GM10847 (cell line): ENCODE data around the gene CSNK2A3.
"Not testable (repeated sequence)": the region's sequence is repeated elsewhere in the genome, so short reads cannot be mapped to it uniquely, and the experiment has no call there.

Source experiments
- POLR2A ChIP-seq: IDR thresholded peaks from 2 replicates; pipeline ENCODE4 v1.6.1; 2011; ENCODE audit not compliant: insufficient read length; ENCODE audit errors: extremely low read depth

The CSNK2A3 gene

DNA sequence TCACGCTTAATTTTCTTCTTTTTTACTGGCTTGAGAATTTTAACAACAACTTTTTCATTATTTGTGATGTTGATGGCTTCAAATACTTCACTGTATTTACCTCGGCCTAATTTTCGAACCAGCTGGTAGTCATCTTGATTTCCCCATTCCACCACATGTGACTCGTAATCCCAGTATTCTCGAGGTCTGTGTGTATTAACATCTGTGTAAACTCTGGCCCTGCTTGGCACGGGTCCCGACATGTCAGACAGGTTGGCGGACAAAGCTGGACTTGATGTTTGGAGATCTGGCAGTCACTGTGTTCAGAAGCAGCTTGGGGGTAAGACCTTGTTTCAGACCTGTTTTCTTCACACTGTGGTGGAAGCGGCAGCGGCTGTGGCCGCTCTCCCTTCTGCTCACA lies at the start of gene CSNK2A3:
Gene CSNK2A3, minus strand, starts transcription at position 373 of the 400 bp plus-strand sequence. Its CDS starts 131 bp downstream, at position 242.
- not testable (repeated sequence) for TF ChIP-seq POLR2A

DNA sequence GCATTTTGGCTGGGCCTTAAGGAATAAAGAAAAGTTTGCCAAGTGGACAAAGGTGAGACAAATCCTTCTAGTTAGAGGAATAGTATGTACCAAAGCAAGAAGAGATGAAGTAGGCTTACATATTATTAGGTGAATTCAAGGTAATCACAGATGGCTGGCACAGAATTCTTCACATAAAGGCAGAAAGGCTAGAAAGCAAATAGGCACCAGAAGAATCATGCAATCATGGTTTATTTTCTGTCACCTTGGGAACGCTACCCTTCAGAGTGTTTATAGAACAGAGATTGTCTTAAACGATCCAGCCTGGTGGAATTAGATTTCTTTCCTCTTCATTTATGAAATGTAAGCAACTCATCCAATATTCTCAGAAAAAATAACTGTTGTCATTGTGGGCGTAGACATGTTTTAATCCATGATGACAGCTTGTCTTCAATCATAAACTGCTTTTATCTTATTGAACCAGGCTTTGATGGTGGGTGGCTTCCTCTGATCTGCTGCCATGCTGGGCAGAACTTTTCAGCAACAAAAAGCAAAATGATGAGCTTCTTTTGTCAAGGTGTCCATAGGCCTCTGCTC lies 49.0 kb upstream of the CSNK2A3 start:
- no peak for TF ChIP-seq POLR2A

DNA sequence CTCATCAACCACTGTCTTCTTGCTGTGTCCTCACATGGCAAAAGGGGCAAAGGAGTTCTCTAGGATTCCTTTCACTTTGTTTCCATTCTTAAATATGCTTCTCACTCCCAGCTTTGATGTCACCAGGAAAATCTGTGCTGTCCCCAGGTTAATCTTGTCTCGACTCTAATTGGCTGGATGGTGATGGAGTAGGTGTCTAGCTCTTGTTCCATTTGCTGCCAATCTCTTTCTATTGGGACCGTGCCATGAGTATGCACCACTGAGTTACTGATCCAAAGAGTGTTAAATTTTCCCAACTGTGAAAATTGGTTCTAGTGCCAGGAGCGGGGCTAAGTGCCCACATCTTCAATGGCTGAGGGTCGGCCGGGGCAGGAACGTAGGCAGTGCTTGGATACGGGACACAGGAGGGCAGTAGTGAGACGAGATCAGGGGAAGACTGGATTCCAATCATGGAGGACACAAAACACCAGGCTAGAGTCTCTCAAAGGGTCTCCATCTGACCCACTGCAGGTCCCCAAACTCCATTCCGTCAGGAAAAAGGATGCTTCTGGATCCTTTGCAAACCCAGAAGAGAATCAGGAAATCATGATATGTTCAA lies 47.7 kb upstream of the CSNK2A3 start:
- TF ChIP-seq POLR2A: no peak

- TF ChIP-seq POLR2A: no peak
Observed at GRCh38 chr11:11400121-11400520, 47.1 kb upstream of the CSNK2A3 start.

DNA sequence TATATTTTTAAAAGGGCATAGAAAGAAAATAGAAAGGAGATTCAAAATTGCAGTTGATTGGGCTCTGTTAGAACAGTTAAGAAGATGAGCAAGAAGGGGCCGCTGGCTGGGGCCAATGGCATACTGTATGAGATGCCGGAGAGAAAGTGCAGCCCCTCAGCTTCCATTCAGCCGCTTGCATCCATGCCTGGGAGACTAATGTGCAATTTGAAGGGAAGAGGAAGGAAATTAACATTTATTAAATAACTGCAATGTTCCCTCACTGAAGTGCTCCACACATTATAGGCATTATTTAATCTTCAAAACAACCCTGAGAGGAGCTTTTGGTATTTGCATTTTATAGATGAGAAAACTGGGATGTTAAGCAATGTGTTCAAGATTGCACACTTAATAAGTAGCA lies 44.7 kb upstream of the CSNK2A3 start:
- TF ChIP-seq POLR2A: no peak

DNA sequence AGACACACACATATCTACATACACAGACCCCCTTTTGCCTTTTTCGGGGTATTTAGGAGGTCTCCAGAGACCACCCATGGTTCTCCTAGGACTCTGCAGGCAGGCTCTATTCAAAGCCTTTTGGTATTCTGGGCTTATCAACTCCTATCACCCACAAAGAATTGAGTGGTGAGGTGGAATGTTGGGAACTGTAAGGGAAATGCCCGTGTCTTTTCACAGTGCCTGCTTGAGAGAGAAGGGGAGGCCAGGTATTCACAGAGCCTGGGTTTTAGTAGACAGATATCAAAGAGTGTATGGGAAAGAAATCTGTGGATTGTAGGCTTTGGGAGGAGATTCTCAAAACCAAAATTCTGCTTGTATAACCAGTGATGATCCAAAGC lies 44.0 kb upstream of the CSNK2A3 start:
- no peak for TF ChIP-seq POLR2A

- no peak for TF ChIP-seq POLR2A
Observed at GRCh38 chr11:11396301-11397035, 43.4 kb upstream of the CSNK2A3 start.

GRCh38 chr11:11395126-11395525 lies 42.1 kb upstream of the CSNK2A3 start:
- no peak for TF ChIP-seq POLR2A

DNA sequence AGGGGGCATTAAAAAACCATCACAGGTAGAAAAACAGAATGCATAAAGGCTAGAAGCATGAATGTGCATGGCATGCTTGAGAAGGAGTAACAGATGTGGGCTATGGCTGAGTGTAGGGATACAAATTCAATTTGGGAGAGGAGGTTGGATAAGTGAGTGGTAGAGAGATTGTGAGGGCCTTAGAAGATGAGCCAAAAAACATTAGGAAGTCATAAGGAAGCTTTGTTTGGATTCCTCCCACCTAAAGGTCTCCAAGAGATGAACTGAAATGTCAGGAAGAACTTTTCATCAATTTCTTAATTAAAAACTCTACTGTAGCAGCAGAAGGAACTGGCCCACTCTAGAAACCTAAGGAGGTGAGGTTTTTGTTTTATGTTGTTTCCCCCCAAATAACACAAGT lies 41.2 kb upstream of the CSNK2A3 start:
- TF ChIP-seq POLR2A: no peak

DNA sequence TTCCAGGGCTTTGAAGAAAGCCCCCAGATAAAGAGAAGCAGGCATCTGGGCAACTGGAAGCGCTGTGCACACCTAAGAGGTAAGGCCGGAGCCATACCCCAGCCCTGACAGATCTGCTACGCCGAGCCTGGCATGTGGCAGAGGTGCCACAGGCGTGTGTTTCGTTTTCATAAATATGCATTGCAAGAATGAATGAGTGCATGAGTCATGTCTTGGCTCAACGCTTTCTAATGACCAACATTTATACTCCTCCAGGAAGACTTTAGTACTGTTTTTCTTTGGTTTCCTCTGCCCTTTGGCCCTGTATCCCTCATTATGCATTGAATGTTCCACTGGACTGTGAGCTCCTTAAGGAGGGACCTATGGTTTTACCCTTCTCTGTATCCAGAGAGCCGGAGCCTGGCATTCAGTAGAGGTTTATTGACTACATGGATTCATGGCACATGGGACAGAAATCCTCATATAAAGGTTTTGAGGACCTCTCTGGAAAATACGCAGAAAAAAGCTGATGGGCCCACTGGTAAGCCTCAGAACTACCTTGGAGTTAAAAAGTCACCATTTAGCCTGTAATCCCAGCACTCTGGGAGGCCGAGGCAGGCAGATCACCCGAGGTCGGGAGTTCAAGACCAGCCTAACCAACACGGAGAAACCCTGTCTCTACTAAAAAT lies 38.9 kb upstream of the CSNK2A3 start:
- no peak for TF ChIP-seq POLR2A

DNA sequence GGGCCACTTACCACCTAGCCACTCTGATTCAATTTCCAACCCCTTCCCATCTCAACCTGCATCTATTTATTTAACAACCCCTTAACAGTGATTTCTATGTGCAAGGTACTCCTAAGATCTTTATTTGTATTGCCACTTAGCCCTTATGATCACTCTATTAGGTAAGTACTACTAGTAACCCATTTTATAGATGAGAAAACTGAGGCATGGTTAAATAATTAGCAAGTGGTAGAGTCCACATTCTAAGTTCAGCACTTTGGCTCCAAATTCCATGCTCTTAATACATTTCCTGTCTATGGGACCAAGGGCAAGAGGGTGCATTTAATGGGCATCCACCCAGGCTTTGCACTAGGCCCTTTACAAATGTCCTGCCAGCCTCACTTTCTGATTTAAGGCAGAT lies 38.1 kb upstream of the CSNK2A3 start:
- TF ChIP-seq POLR2A: no peak

DNA sequence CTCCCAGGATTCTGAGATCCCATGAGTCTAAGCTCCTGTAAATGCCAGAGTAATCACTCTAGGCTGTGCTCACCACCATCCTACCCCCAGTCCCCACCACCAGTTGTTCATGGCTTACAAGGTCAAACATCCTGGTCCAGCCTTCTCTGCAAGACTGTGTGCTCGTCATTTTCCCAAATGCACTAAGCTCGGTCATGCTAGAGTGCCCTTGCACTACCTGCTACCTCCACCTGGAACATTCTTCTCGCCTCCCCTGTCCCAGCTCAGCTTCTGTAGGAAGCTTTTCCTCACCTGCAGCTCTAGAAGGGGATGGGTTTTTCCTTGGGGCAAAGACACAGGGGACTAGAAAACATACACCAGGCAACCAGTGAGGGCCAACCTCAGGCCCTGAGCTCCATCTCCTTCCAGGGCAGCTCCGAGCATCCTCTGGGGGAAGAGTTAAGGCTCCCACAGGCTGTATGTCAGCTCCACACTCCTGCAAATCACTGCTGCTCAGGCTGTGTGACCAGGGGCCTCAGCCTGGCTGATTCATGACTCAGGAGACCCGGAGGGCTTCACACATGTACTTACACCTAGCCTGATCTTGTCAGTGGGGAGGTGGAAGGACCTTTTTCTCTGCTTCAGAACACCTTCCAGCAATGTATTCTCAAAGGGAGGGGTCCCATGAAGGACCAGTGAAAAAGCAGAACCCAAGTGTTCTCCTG lies 37.2 kb upstream of the CSNK2A3 start:
- TF ChIP-seq POLR2A: no peak

GRCh38 chr11:11389238-11389637 lies 36.2 kb upstream of the CSNK2A3 start:
- TF ChIP-seq POLR2A: no peak

- no peak for TF ChIP-seq POLR2A
Observed at GRCh38 chr11:11387622-11388305, 34.7 kb upstream of the CSNK2A3 start.

GRCh38 chr11:11387207-11387606 lies 34.2 kb upstream of the CSNK2A3 start:
- TF ChIP-seq POLR2A: no peak
